K562 (cell line): ENCODE results near the gene FRMD4A.

Source experiments
- CTCF ChIP-seq, 3 experiments: IDR thresholded peaks in 2 of 3; conservative IDR thresholded peaks in 1 of 3; 2 replicates each; pipeline ENCODE4 v1.5.1; 2011 to 2012; ENCODE audit warnings: low read length in 3 of 3, mild to moderate bottlenecking in 3 of 3, control low read depth in 2 of 3, improper control_type of control experiment in 1 of 3, inconsistent platforms in 1 of 3, low read depth in 1 of 3, mixed read lengths in 1 of 3, moderate library complexity in 1 of 3; ENCODE audit not compliant: insufficient read depth in 2 of 3
- HNRNPL ChIP-seq: fragments of 200-400 bp; formaldehyde crosslinking; IDR thresholded peaks from 2 replicates; pipeline ENCODE4 v1.6.1; 2017; ENCODE audit warnings: low read depth, mild to moderate bottlenecking, low read length
- NR2F6 ChIP-seq: fragments of 450-650 bp; formaldehyde crosslinking; IDR thresholded peaks from 2 replicates; pipeline ENCODE4 v1.4.0; 2020; ENCODE audit warnings: mild to moderate bottlenecking
- PRDM10 ChIP-seq: fragments of 450-650 bp; IDR thresholded peaks from 2 replicates; pipeline ENCODE4 v1.6.1; 2018; ENCODE audit not compliant: partially characterized antibody
- TF ChIP-seq, protein P1 (sequence below): sonication (generic); formaldehyde crosslinking; IDR thresholded peaks from 2 replicates; pipeline ENCODE4 v1.8.0; 2022; ENCODE audit warnings: missing genetic modification reagents, mild to moderate bottlenecking, borderline replicate concordance

- TF ChIP-seq NR2F6 (CRISPR knock-in tag) (no peak), HNRNPL (no peak), PRDM10 (no peak), CTCF (IDR thresholded peaks at IDR 0.05 in 2 of 3, conservative IDR thresholded peaks at IDR 0.05 in 1 of 3; ENCODE audit: insufficient read depth in 2 of 3, low read depth in 1 of 3, low read length in 3 of 3) (no peak)
- TF ChIP-seq, protein P1, sequence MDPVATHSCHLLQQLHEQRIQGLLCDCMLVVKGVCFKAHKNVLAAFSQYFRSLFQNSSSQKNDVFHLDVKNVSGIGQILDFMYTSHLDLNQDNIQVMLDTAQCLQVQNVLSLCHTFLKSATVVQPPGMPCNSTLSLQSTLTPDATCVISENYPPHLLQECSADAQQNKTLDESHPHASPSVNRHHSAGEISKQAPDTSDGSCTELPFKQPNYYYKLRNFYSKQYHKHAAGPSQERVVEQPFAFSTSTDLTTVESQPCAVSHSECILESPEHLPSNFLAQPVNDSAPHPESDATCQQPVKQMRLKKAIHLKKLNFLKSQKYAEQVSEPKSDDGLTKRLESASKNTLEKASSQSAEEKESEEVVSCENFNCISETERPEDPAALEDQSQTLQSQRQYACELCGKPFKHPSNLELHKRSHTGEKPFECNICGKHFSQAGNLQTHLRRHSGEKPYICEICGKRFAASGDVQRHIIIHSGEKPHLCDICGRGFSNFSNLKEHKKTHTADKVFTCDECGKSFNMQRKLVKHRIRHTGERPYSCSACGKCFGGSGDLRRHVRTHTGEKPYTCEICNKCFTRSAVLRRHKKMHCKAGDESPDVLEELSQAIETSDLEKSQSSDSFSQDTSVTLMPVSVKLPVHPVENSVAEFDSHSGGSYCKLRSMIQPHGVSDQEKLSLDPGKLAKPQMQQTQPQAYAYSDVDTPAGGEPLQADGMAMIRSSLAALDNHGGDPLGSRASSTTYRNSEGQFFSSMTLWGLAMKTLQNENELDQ: no peak
Measured at GRCh38 chr10:13765641-13766341, 564.9 kb downstream of the FRMD4A start.
